Stimulated activated CD8-positive, alpha-beta memory T cell treated with anti-CD3 and anti-CD28 coated beads, Interleukin-15, amount 100 ng/mL, for 4 hours (primary cell): ENCODE data around the gene BACH2.
"Not testable (repeated sequence)": the region's sequence is repeated elsewhere in the genome, so short reads cannot be mapped to it uniquely, and the experiment has no call there.

ENCODE experiments used
- DNase-seq, 2 donors: peaks; one replicate each; pipeline ENCODE4 v3.0.0-alpha.2; 2020; ENCODE audit warnings: low read depth in 2 of 2

BACH2 gene

DNA sequence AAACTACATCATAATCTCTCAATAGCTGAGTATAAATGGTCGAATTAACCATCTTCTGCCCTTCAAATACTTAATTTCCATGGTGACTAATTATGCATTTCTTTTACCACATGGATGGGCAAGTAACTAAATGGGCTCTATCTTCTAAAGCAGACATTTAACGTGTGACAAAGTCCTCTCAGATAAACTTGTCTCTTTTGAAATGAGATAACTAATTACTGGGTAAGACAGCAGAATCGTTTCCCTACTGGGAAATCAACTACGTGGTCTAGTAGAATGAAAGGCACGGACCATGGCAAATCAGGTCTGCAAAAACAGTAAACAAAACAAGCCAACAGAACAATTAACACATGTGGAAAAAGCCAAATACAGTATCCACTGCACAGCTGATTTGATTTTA is 137.7 kb downstream of the BACH2 start:
- no peak for DNase-seq

DNA sequence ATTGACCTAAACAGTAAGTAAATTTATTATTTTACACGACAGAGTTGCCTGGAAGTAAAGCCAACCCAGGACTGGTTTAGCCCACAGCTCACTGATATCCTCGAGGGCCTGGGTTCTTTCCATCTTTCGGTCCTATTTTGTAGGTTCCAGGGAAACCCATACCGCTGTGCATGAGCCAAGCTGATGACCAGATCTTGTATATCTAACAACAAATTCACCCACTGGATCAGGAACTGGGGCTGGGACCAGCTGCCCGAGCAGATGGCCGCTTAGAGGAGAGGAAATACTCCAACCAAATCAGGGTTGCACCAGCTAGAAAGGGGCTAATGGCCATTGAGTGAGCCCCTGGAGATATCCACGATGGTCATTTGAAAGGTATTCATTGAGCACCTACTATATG is 139.2 kb downstream of the BACH2 start:
- DNase-seq, result no peak

DNA sequence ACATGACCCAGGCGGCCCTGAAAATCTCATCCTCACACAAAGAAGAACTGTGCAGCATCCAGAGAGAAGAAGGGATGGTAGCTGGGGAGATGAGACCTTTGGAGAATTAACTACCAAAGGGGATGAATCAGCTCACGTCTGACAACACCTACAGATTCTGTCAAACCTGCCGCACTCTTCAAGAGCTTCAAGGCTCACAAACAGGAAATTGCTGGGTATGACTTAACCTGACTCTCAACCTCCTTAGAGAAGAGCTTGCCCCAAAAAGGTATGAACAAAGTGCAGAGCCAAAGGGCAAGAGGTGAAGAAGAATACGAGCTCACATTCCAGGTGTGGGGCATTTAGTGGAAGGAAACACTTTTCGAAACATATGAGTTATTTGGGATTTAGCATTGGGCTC is 139.8 kb downstream of the BACH2 start:
- DNase-seq, result no peak

DNA sequence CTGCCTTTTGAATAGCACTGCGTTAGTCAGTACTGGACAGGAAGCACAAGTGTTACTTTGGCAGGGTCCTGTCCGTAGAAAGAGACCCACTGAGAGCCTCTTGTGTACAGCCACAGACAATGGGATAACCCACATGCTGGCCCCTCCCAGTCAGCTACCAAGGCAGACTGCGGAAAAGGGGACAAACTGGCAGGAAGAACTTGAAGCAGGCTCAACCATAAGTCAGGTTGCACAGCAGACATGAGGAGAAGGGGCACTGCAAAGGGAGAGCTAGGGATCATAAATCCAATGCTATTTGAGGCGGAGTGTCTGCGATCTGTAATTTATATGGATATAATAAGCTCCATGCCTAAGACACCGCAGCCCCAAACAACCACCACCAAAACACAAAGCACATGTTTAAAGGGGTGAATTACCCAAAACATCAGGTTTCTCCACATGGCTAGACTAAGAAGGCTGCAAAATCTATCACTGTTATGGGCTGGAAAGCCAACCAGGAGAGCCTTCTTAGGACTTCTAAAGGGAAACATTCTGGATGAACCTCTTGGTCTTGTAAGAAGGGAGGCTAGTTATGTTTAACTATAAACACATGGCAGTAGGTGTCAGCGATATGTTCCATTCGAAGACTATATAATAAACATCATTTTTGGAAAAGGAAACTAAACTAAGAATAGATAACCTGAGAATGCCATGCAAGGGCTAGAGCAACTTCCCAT is 141.7 kb downstream of the BACH2 start:
- DNase-seq, result no peak

DNA sequence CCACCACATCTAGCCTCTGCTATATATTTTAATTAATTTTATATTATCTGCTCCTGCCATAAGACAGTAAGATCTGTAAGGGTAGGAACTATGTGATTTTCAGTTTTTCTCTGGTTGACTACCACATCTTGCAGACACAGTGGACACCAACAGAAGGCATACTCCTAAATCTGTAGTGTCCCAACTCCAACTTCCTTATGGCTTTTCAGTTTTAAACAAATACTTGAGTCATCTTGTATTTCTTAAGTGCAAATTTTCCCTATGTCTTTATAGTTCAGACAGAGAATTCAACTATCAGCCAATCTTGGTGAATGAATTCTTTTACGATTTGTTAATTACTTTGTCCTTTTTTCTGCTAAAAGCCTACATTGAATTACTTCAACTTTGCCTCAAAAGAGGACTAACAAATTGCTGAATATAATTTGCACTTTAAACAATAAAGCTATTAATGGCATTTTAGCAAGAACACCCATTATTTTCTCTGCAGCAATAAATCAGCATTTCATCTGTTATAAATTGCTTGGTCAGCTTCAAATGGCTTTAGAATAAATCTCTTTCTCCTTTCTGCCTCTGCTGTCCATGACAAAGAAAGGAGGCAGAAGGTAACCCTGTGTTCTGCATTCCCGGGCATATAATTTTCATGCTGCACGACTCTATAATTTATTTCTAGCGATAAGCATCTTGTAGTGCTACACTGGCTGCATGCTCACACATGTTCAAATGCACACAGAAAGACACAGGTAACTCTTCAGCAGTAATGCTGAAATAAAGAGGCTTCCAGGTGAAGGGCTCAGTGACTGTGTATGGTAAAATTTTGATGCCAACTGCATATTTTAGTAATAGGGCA is 144.8 kb downstream of the BACH2 start:
- no peak for DNase-seq

DNA sequence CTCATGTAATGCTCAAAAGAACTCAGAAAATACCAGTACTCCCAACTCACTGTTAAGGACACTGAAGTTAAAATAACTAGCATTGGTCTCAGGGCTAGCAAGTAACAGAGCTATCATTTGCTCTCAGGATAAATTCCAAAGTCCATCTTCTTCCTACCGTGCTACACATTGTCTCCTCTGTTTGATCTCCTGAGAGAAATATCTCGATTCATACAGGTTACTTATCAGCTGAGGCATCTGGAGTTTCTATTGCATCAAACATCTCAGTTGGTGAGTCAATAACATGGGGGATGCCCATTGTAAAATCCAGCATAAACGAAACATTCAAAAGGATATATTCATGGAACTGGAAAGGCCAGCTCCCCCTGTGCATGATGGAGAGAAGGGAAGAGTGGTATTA is 147.4 kb downstream of the BACH2 start:
- no peak for DNase-seq

DNA sequence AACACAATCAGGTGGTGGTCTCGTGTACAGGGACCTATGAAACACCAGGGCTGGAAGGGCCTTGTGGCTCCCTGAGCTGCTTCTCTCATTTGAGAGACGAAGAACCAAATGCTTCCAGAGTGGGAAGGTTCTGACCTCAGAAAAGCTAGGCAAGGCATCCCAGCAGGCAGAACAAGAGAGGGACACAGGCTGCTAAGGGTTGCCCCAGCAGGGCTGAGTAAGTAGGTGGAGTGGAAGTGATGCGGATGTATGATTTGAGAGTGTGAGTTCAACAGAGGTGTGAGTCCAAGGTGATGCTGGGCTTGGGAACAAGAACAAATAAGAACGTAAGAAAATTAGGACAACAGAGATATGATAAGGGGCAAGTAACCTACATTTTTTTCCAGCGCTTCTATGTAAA is 147.8 kb downstream of the BACH2 start:
- no peak for DNase-seq

DNA sequence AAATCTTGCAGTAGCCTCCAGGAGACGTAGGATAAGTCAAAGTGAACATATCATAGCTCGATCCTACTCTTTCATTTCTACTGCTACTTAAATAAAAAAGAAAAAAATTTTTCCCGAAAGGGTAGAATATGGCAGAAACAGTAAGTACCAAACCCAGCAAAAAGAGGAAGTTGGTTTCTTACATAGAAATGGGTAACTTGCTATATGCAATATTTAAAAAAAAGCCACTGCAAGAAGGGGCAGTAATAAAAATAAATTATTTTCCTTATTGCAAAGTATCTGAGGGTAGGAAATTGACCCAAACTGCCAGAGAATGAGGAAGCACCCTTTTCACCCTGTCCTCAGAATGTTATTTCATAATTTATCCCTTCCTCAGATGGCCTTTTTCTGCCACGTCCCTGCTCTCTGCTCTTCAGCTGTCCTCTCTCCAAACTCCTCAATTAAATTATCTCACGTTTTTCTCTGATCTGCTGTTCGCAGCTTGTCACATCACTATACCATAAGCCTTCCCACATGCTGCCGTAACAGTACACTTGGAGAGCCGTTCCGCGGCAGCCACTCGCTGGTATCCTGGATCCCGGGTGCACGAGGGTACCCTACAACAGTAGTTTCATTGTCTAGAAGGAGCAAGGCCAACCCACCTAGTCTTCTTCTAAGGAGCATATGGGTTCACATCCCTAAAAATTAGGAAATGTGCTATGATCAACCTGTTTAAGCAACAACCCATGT is 149.6 kb downstream of the BACH2 start:
- no peak for DNase-seq

DNA sequence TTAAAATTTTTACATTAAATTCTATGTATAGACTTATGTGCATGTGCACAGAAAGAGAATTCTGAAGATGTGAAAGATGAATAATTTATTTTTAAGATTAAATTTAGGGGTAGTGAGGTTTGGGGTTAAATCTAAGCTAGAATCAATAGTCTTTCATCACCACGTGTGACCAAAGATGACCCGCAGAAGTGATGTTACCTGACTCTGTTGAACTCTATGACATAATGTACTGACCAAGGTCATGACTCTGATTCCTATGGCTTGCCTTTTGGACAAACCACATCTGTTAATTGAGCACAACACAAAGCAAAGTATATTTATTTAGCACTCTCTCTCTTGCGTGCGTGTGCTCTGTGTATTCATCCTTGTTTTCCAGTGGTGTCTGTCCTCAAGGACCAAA is 150.6 kb downstream of the BACH2 start:
- no peak for DNase-seq

DNA sequence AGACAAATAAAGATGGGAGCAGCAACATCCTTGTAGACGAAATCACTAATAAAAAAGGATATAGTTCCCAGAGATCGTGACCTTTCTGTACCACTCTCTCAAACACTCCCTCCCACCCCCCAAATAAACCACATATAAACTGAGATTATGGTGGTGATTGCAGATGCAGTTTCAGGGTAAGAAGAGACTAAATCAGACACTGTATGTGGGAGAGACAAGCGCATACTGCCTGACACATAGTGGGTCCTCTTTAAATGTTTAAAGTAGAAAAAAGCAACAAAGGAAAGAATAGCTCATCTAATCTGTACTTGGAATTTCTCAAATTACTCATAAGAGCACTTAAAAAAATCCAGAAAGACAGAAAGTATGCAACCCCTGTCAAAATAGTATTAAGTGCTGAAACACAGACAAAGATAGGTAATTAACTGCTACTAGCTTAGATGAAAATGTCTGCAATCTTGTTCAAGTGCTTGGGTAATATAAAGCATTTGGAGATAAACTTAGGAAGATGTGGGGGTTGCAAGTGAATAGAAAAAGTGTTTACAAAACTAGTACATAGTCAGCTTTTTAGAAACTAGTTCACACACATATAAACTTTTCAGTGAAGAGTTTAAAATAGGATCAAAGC is 151.6 kb downstream of the BACH2 start:
- no peak for DNase-seq

DNA sequence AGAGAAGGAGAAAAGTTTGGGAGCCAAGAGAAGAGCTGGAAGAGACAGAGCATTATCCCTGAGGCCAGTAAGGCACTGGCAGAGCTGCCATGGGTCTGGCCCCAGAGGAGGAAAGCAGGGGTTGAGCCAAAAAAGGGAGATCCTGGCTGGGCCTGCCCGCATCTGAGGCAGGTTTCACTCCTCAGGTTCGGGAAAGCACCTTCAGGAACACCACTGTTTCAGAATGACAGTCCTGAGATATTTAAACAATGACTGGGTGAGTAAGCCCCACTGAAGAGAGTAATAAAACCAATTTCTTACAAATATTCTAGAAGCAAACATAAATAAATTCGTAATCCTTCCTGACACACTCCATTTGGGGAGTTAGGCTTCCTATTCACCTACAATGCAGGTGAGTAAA is 152.2 kb downstream of the BACH2 start:
- no peak for DNase-seq

DNA sequence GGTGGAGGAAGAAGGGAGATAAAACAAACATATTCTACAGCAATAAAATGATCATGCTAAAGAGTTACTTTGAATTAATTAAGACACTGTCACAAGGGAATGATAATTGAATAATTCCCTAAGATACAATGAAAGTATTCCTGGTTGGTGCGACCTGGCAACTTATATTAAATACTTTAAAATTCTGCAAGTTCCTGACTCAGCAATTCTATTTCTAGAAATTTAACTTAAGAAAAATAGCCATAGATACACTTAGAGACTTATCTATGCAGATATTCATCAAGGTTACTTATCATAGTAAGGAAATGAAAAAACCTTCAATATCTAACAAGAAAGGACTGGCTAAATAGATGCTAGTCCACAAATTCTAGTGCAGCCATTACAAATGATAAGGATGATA is 156.0 kb downstream of the BACH2 start:
- no peak for DNase-seq

DNA sequence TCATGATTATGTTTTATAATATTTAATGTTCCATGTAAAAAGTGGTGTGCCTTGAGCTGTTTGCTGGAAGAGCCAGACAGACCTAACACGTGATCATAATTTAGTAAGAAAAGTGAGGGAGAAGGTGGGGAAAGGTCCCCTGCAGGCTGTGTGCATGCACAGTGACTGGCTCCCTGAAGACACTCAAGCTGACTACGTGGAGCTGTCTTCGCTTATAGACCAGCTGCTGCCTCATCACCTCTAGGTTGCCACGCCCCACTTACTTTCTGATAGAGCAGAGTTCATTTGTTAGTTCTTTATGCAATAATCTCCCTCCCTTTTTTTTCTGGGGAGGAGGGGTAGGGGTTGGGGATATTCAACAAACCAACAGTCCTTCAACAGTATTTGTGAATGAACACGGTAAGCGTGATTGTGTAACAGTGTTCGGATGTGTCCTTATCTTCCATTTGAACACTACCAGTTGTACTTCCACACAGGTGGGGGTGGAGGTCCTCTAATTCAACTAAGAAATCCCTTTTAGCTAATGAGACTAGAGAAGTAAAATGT is 157.3 kb downstream of the BACH2 start:
- no peak for DNase-seq

DNA sequence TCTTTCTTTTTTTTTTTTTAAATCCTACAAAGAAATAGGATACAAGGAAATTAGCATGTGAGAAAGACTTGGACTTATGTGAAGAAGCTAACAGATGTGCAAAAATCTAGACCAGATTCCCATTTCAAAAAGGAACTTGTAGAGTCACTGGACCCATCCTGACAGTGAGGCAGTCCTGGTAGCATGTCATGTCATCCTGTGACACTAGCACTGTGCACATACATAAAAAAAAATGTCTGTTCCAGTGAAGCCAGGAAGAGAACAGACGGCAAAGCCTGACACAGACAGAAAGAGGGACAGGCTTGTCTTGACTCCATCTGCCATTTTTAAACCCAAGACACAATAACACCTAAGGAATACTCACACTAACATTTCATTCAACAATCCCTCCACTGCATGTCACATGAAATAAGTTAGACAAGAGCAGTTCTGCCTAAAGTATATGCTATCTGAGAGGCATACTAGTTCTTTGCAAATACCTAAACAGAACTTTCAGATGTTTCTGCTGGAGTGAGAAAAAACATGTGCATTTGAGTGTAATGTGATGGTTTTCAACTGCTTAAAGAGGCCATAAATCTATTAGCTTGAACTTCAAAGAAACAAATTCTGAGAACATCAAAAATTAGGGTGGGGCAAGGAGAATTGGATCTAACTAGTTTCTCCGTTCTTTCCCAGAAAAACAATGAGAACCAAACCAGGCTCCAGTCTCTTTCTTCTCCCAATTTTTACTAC is 159.6 kb downstream of the BACH2 start:
- no peak for DNase-seq

DNA sequence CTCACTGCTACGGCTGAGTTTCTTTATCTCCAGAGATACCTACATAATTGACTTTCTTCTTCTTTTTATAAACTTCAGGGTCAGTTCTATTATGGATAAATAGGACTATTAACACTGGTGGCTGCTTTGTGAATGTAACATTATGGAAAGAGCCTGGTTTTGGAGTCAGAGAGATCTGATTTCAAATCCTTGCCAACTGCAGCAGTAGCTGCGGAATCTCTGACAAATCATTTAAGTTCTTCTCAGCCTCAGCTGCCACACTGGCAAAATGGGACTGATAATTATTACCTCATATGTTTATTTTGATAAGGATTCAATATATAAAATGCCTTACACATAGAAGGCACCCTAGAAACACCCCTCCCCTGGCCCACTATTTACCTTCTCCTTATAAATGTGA is 160.5 kb downstream of the BACH2 start:
- no peak for DNase-seq

DNA sequence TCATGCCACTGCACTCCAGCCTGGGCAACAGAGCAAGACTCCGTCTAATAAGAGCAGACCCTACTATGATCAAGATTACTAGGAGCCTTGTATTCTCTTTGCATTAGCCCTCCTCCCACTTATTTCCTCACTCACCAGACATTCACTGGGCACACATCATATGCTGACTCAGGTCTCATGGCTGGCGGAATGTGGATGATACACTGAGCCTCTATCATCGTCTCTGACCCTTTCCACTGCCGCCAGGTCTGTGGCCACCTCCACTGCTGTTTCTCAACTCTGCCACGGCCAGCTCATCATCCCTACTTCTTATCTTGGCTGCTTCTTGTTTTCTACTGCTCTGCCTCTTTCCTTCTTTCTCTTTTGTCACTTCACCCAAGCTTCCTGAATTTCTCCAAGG is 161.0 kb downstream of the BACH2 start:
- no peak for DNase-seq

DNA sequence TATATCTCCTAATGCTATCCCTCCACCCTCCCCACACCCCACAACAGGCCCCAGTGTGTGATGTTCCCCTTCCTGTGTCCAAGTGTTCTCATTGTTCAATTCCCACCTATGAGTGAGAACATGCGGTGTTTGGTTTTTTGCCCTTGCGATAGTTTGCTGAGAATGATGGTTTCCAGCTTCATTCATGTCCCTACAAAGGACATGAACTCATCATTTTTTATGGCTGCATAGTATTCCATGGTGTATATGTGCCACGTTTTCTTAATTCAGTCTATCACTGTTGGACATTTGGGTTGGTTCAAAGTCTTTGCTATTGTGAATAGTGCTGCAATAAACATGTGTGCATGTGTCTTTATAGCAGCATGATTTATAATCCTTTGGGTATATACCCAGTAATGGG is 163.0 kb downstream of the BACH2 start:
- DNase-seq, result not testable (repeated sequence)

DNA sequence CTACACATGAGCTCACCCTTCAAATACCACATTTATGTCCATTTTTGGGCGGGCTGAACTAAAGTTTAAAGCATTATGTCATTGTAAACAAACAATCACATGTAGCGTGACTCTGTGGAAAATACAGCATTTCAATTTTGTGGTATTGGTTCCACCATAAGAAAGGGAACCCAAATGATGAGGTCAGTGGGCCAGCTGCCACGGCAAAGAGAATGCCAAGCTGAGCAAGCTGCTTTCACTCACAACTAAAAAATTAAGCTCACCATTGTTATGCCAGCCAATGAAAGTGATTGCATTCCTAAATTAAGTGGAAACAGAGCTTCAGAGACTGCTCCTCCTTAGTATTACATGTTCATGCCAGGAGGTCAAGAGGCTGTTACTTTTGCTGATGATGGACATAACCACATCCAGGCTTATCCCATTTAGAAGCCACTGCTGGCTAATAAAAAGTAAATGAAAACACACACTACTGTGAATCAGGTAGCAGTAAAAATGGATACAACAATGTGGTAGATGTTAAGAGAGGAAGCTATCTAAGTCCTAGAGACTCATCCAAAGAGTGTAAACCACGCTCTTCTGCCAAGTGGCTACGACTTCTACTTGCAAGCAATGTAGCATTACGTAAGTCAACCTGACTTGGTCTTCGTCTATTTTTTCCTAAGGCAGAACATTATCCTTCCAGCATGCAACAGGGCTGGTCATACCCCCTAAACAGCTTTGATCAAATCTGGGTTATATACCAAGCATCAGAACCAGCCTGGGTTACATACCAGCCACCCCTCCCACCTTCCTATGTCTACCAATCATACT is 164.8 kb downstream of the BACH2 start:
- DNase-seq, result no peak

DNA sequence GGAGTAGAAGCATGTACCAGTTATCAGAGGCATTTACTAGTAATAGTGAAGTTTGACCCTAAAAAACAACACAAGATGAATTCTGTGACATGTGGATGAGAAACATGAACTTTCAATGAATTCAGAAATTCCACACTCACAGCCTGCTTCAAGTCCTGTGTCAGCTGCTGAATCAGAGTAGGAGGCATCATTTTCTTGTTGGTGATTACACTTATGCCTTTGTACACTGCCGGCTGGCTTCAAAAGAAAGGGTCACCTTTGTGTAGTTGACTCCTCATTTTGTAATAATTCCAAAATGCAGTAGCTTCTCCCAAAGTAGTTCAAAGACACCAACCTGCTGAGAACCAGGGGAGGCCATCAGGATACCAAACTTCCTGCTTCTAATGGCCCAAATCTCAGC is 165.5 kb downstream of the BACH2 start:
- DNase-seq, result no peak

DNA sequence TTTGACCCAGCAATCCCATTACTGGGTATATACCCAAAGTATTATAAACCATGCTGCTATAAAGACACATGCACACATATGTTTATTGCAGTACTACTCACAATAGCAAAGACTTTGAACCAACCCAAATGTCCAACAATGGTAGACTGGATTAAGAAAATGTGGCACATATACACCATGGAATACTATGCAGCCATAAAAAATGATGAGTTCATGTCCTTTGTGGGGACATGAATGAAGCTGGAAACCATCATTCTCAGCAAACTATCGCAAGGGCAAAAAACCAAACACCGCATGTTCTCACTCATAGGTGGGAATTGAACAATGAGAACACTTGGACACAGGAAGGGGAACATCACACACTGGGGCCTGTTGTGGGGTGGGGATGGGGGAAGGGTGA is 168.0 kb downstream of the BACH2 start:
- not testable (repeated sequence) for DNase-seq
